Measurements from ENCODE around the gene GUCA1C.

The GUCA1C gene

GRCh38 chr3:108907194-108907593 is 46.5 kb downstream of the GUCA1C start:
- no peak for DNase-seq

- DNase-seq, result no peak
These were observed 54.1 kb downstream of the GUCA1C start for GRCh38 chr3:108899530-108899929.

GRCh38 chr3:108897883-108898282 is 55.8 kb downstream of the GUCA1C start:
- DNase-seq, result no peak

- DNase-seq, result no peak
These were observed 58.7 kb downstream of the GUCA1C start for GRCh38 chr3:108894981-108895380.

- no peak for DNase-seq
These were observed 61.8 kb downstream of the GUCA1C start for GRCh38 chr3:108891833-108892232.

GRCh38 chr3:108887777-108888176 is 65.9 kb downstream of the GUCA1C start:
- no peak for DNase-seq

- DNase-seq, result no peak
These were observed 66.6 kb downstream of the GUCA1C start for GRCh38 chr3:108887121-108887520.

- no peak for DNase-seq
These were observed 70.3 kb downstream of the GUCA1C start for GRCh38 chr3:108883373-108883772.

- no peak for DNase-seq
These were observed 70.9 kb downstream of the GUCA1C start for GRCh38 chr3:108882762-108883161.

GRCh38 chr3:108879915-108880314 is 73.8 kb downstream of the GUCA1C start:
- no peak for DNase-seq

GRCh38 chr3:108877901-108878300 is 75.8 kb downstream of the GUCA1C start:
- DNase-seq, result no peak

- no peak for DNase-seq
These were observed 89.9 kb downstream of the GUCA1C start for GRCh38 chr3:108863799-108864135.

- peak; percentile 1 for DNase-seq
These were observed 90.5 kb downstream of the GUCA1C start for GRCh38 chr3:108862865-108863798.

GRCh38 chr3:108861401-108861800 is 92.3 kb downstream of the GUCA1C start:
- no peak for DNase-seq

Data from stimulated activated naive CD4-positive, alpha-beta T cell treated with Interleukin-2 at 50 U/mL for 16 hours (primary cell).